ENCODE measurements around the gene TRIM59.

- TF ChIP-seq CTCF (conservative IDR thresholded peaks at IDR 0.05; ENCODE audit: low read length) (no peak), EZH2phosphoT487 (IDR thresholded peaks at IDR 0.05; ENCODE audit: borderline replicate concordance) (no peak)
Measured at GRCh38 chr3:160464971-160465370, 15.4 kb upstream of the TRIM59 start.
